ENCODE results near the gene FLVCR2. TPM values are rescaled to one million over a fixed set of nuclear protein-coding genes. Genes with fewer than 3 reads are reported as not detected.

The FLVCR2 gene
- total RNA-seq, 1 donor from 2014 or later: 3.2 TPM

DNA sequence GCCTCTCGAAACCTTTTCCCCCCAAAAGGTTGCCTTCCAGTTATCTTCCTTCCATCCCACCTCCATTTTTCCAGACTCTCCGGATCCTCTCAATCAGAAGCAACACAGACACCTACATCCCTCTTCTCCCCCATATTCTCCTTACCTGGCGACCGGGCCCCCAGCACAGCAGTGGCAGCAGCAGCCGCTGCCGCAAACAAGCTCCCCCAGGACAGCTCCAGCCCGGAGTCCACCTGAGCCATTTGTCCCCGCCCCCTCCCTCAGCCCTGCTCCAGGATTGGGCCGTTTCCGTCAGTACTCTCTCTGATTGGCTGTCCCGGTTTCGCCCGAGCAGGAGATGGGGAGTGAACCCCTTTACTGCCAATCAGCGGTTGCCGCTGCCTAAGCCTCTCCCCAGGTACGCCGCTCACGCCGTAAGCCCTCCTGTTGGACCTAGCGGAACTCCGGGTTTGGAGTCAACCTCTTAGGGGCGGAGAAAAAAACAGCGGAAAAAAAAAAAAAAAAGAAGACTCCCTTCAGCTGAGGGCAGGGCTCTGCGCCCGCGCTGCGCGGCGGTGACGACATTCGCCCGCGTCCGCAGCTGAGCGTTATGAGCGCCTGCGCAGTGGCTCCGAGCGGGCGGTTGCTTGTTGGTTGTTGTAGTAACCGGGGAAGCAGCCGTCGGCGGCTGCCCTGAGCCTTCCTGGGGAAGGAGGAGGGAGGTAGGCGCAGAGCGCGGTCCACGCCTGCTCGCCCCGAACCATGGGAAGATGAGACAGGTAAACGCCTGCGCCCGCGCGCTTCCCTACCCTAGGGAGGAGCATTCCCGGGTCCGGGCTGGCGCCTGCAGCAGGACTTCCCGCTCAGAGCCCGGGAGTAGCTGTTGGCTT lies 82.4 kb downstream of the FLVCR2 start, which contains the start of the genes ERG28 and TTLL5:
TSS of gene ERG28 (minus strand) at position 247 of the 869 bp plus-strand sequence. CDS start 3,374 bp downstream, outside the sequence.
TSS of gene TTLL5 (plus strand) at position 617 of the 869 bp plus-strand sequence. CDS start 1,904 bp downstream, outside the sequence.
- Histone ChIP-seq H3K36me3 (peaks cover 22% of the 10 kb centered on the region), H3K4me1 (peaks cover 27% of the 10 kb centered on the region), H3K9me3 (replicated peaks) (no peaks in the 10 kb centered on the region), H3K27ac (replicated peaks) (peak within 1 kb of the TSS; percentile 85), H3K27me3 (ENCODE audit: low read depth) (no peaks in the 10 kb centered on the region), H3K4me3 (peak within 1 kb of the TSS; percentile 91)
- peak; percentile 96 for DNase-seq
- TF ChIP-seq, protein P1, sequence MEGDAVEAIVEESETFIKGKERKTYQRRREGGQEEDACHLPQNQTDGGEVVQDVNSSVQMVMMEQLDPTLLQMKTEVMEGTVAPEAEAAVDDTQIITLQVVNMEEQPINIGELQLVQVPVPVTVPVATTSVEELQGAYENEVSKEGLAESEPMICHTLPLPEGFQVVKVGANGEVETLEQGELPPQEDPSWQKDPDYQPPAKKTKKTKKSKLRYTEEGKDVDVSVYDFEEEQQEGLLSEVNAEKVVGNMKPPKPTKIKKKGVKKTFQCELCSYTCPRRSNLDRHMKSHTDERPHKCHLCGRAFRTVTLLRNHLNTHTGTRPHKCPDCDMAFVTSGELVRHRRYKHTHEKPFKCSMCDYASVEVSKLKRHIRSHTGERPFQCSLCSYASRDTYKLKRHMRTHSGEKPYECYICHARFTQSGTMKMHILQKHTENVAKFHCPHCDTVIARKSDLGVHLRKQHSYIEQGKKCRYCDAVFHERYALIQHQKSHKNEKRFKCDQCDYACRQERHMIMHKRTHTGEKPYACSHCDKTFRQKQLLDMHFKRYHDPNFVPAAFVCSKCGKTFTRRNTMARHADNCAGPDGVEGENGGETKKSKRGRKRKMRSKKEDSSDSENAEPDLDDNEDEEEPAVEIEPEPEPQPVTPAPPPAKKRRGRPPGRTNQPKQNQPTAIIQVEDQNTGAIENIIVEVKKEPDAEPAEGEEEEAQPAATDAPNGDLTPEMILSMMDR (IDR thresholded peaks at IDR 0.05; ENCODE audit: borderline replicate concordance): no peak
- intact Hi-C loops (cut with micrococcal nuclease): no loop called here

GRCh38 chr14:75661499-75661814 lies 83.0 kb downstream of the FLVCR2 start:
- Histone ChIP-seq H3K27me3 (ENCODE audit: low read depth) (no peaks in the 10 kb centered on the region), H3K27ac (replicated peaks) (peak overlapping the region; percentile 85), H3K9me3 (replicated peaks) (no peaks in the 10 kb centered on the region), H3K36me3 (peaks cover 25% of the 10 kb centered on the region), H3K4me1 (peaks cover 27% of the 10 kb centered on the region), H3K4me3 (peak overlapping the region; percentile 91)
- TF ChIP-seq, protein P1 (IDR thresholded peaks at IDR 0.05; ENCODE audit: borderline replicate concordance): no peak
- intact Hi-C loops (cut with micrococcal nuclease): no loop called here
- DNase-seq: no peak

GRCh38 chr14:75662966-75663365 lies 84.5 kb downstream of the FLVCR2 start:
- no peak for DNase-seq
- no peak overlapping the region for H3K27ac ChIP-seq (replicated peaks)
- peaks cover 39% of the 10 kb centered on the region for H3K4me1 ChIP-seq
- intact Hi-C loops (cut with micrococcal nuclease): no loop called here
- peaks cover 21% of the 10 kb centered on the region for H3K36me3 ChIP-seq
- no peak overlapping the region for H3K4me3 ChIP-seq
- no peaks in the 10 kb centered on the region for H3K27me3 ChIP-seq (ENCODE audit: low read depth)
- TF ChIP-seq, protein P1 (IDR thresholded peaks at IDR 0.05; ENCODE audit: borderline replicate concordance): no peak
- H3K9me3 ChIP-seq (replicated peaks): no peaks in the 10 kb centered on the region

DNA sequence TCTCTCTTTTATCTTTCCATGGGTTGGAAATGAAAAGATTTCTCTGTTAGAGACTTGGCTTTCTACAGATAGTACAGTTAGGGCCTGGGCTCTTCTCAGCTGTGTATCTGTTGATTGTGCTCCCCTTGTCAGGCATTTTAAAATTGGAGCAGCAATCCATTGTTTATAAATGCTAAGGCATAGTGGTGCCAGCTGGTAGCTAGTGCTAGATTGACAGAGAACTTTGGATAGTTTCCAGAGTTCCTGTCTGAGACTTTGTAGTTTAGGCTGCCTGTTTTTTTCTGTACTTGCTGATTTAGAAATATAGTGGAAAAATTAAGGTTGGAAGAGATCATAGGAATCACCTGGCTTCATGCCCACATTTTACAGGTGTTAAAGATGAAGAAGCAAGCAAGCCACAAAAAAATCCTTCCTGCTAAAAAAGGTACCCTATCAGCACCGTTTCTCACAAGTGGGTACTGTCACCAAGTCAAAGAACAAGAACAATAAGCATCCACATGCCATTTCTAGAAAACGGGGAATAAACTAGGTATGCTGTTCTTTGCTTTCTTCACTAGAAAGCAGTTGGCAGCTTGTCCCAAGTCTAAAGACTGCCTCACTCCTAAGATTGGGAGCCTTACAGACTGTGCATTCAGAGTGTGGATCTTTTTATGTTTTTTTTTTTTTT lies 88.8 kb downstream of the FLVCR2 start:
- TF ChIP-seq, protein P1 (IDR thresholded peaks at IDR 0.05; ENCODE audit: borderline replicate concordance): no peak
- Histone ChIP-seq H3K27ac (replicated peaks) (no peak overlapping the region), H3K9me3 (replicated peaks) (peaks cover 6% of the 10 kb centered on the region), H3K4me1 (peaks cover 17% of the 10 kb centered on the region), H3K27me3 (ENCODE audit: low read depth) (no peaks in the 10 kb centered on the region), H3K4me3 (no peak overlapping the region), H3K36me3 (peaks cover 54% of the 10 kb centered on the region)
- intact Hi-C loops (cut with micrococcal nuclease): no loop called here
- no peak for DNase-seq

DNA sequence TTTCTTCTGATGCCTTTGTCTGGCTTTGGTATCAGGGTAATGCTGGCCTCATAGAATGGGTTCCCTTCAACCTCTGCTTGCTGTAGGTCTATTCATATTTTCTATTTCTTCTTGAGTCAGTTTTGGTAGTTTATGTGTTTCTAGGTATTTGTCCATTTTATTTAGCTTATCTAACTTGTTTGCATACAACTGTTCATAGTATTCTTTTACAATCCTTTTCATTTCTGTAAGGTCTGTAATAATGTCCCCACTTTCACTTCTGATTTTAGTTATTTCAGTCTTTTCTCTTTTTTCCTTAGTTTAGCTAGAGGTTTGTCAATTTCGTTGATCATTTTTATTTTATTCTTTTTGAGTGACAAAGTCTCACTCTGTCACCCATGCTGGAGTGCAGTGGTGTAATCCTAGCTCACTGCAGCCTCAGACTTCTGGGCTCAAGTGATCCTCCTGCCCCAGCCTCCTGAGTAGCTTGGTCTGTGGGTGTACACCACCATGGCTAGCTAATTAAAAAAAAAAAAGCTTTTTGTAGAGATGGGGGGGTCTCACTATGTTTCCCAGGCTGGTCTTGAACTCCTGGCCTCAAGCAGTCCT lies 94.3 kb downstream of the FLVCR2 start:
- H3K27ac ChIP-seq (replicated peaks): no peak overlapping the region
- peaks cover 10% of the 10 kb centered on the region for H3K4me1 ChIP-seq
- H3K4me3 ChIP-seq: no peak overlapping the region
- intact Hi-C loops (cut with micrococcal nuclease): no loop called here
- H3K36me3 ChIP-seq: peaks cover 40% of the 10 kb centered on the region
- no peak for DNase-seq
- TF ChIP-seq, protein P1 (IDR thresholded peaks at IDR 0.05; ENCODE audit: borderline replicate concordance): no peak
- peaks cover 10% of the 10 kb centered on the region for H3K9me3 ChIP-seq (replicated peaks)
- H3K27me3 ChIP-seq (ENCODE audit: low read depth): no peaks in the 10 kb centered on the region
